Esophagus (tissue), 2 donors: ENCODE results near the gene PCSK9. TPM values are rescaled to one million over a fixed set of nuclear protein-coding genes. Genes with fewer than 3 reads are reported as not detected.

ENCODE experiments used
- H3K27ac ChIP-seq, 2 donors: one replicate each; pipeline ENCODE4 v1.5.1; 2013; ENCODE audit warnings: low read depth in 2 of 2, mild to moderate bottlenecking in 2 of 2, inconsistent platforms in 1 of 2, low read length in 1 of 2, moderate library complexity in 1 of 2
- H3K27me3 ChIP-seq, 2 donors: one replicate each; pipeline ENCODE4 v1.6.1; 2013; ENCODE audit warnings: low read length in 2 of 2, control low read depth in 1 of 2, mild to moderate bottlenecking in 1 of 2; ENCODE audit not compliant: insufficient read depth in 2 of 2, control insufficient read depth in 1 of 2
- H3K36me3 ChIP-seq, 2 donors: one replicate each; pipeline ENCODE4 v1.6.1; 2013; ENCODE audit warnings: low read length in 1 of 2; ENCODE audit not compliant: control insufficient read depth in 2 of 2, insufficient read depth in 2 of 2
- H3K4me1 ChIP-seq, 2 donors: one replicate each; pipeline ENCODE4 v1.6.1; 2013; ENCODE audit warnings: low read length in 1 of 2; ENCODE audit not compliant: control insufficient read depth in 2 of 2, insufficient read depth in 2 of 2
- H3K4me3 ChIP-seq, 2 donors: one replicate each; pipeline ENCODE4 v1.5.1; 2013; ENCODE audit warnings: low read length in 2 of 2, mild to moderate bottlenecking in 2 of 2, low read depth in 1 of 2, moderate library complexity in 1 of 2
- H3K9me3 ChIP-seq, 2 donors: one replicate each; pipeline ENCODE4 v1.6.1; 2013; ENCODE audit warnings: mild to moderate bottlenecking in 2 of 2, low read depth in 1 of 2, low read length in 1 of 2, moderate library complexity in 1 of 2; ENCODE audit not compliant: control insufficient read depth in 2 of 2, insufficient read depth in 1 of 2
- WGBS, 2 donors: extraction: QIAGEN DNeasy Blood & Tissue Kit; methylation state at CpG; one replicate each; pipeline ENCODE4 v1.1.7; 2013; 5-methylcytosine and 5-hydroxymethylcytosine counted together
- polyA plus RNA-seq, 2 donors: library from polyadenylated mRNA; stranded (reverse); fragments of 200-250 nt; gene quantifications; one replicate each; pipeline ENCODE4 v1.2.3, GENCODE V29; 2013
- donor health status: healthy with polysubstance abuse.
- donor health status: Bipolar disorder and iron deficiency.

The PCSK9 gene
- polyA plus RNA-seq, 2 donors = 5.1 to 5.3 TPM

GRCh38 chr1:54996869-54997710, 42.3 kb upstream of the PCSK9 start:
- Histone ChIP-seq H3K4me1 (peaks cover 0 to 6% of the 10 kb centered on the region in 2 donors), H3K4me3 (peak overlapping the region in 1 of 2 donors; percentile 0), H3K27me3 (peaks cover 0 to 3% of the 10 kb centered on the region in 2 donors), H3K36me3 (no peaks in the 10 kb centered on the region), H3K27ac (no peak overlapping the region), H3K9me3 (no peaks in the 10 kb centered on the region)
- WGBS, 2 donors = 22% methylated on average over 38 to 46 of the region's 46 CpGs

GRCh38 chr1:54997711-54997986, 41.7 kb upstream of the PCSK9 start:
- Histone ChIP-seq H3K4me1 (peaks cover 0 to 6% of the 10 kb centered on the region in 2 donors), H3K27me3 (peaks cover 0 to 3% of the 10 kb centered on the region in 2 donors), H3K9me3 (no peaks in the 10 kb centered on the region), H3K4me3 (no peak overlapping the region), H3K27ac (no peak overlapping the region), H3K36me3 (no peaks in the 10 kb centered on the region)
- WGBS, 2 donors = 70 to 79% methylated on average over 6 of the region's 6 CpGs

- H3K4me1 ChIP-seq = peaks cover 0 to 6% of the 10 kb centered on the region in 2 donors
- H3K27ac ChIP-seq = no peak overlapping the region
- H3K9me3 ChIP-seq = no peaks in the 10 kb centered on the region
- H3K27me3 ChIP-seq = peaks cover 0 to 3% of the 10 kb centered on the region in 2 donors
- 88 to 90% methylated on average over 6 of the region's 6 CpGs for WGBS, 2 donors
- H3K36me3 ChIP-seq = no peaks in the 10 kb centered on the region
- H3K4me3 ChIP-seq = no peak overlapping the region
Measured at GRCh38 chr1:54998100-54998499, 41.2 kb upstream of the PCSK9 start.

GRCh38 chr1:54998677-54999076, 40.7 kb upstream of the PCSK9 start, which contains the start of gene BSND:
Gene BSND (plus strand): TSS chr1:54998933. CDS start chr1:54999187, 254 bp downstream.
- H3K9me3 ChIP-seq = no peaks in the 10 kb centered on the region
- 64 to 68% methylated on average over 7 of the region's 7 CpGs for WGBS, 2 donors
- no peak within 1 kb of the TSS for H3K27ac ChIP-seq
- peaks cover 0 to 6% of the 10 kb centered on the region in 2 donors for H3K4me1 ChIP-seq
- no peak within 1 kb of the TSS for H3K4me3 ChIP-seq
- H3K36me3 ChIP-seq = no peaks in the 10 kb centered on the region
- peaks cover 0 to 3% of the 10 kb centered on the region in 2 donors for H3K27me3 ChIP-seq

DNA sequence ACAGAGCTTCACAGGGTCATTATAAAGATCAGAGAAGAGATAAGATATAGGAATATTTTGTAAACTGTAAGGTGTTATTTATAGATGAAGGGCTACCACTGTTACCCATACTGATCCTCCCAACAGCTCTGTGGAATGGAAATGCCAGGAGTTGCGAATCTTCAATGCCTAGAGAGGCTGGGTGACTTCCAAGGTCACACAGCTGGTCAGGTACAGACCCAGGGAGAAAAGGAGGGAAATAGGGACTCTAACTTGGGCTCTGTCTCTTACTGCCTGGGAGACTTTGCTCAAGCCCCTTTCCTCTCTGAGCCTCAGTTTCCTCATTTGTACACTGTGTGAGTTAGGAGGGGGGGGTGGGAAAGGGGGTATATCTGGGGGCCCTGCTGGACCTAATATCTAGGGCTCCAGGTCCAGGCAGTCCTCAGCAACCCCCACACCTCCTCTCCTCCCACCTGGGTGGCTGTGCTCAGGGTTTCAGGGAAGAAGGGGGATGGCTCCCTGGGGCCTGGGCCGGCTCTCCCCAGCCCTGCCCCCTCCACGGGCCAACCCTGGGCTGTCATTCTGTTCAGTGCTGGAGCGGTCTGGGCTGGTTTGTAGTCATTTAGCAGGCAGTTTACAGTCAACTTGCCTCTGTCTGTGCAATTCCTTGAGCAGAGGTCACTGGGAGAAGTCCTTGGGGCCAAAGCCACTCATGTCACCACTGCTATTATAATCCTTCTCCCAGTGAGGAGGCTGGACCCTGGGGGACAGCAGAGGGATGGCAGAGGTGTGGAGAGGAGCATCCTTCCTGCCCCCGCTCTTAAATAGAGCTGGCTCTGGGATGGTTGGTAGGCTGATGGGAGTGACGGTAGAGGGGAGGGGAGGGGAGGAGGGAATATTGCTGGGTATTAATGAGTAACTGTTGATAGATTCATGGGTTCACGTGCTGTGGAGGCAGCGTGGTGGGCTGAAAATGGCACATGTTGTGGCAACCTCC, 39.0 kb upstream of the PCSK9 start:
- no peaks in the 10 kb centered on the region for H3K9me3 ChIP-seq
- no peak overlapping the region for H3K27ac ChIP-seq
- H3K4me1 ChIP-seq = peaks cover 0 to 6% of the 10 kb centered on the region in 2 donors
- 65 to 71% methylated on average over 8 of the region's 8 CpGs for WGBS, 2 donors
- H3K27me3 ChIP-seq = peaks cover 0 to 3% of the 10 kb centered on the region in 2 donors
- no peaks in the 10 kb centered on the region for H3K36me3 ChIP-seq
- no peak overlapping the region for H3K4me3 ChIP-seq

DNA sequence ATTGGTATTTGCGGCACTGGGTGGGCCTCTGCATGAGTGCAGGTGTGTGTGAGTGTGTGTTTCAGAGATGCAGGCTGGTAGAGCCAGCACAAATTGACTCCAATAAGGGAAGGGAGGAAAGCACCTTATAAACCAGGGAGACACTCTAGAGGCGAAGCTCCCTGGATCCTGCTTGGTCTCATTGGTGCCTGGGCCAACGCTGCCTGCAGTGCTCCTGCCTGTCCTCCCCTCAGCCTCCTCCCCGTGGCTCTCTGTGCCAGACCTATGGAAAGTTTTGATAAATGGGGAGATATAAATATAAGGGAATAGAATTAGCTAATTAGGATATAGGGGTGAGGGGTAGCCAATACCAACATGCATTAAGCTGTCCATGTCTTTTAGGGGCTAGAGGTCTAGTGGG, 38.0 kb upstream of the PCSK9 start:
- Histone ChIP-seq H3K27ac (no peak overlapping the region), H3K36me3 (no peaks in the 10 kb centered on the region), H3K27me3 (peaks cover 0 to 3% of the 10 kb centered on the region in 2 donors), H3K9me3 (no peaks in the 10 kb centered on the region), H3K4me3 (no peak overlapping the region), H3K4me1 (peaks cover 0 to 4% of the 10 kb centered on the region in 2 donors)
- WGBS, 2 donors = 79 to 89% methylated on average over 4 of the region's 4 CpGs

DNA sequence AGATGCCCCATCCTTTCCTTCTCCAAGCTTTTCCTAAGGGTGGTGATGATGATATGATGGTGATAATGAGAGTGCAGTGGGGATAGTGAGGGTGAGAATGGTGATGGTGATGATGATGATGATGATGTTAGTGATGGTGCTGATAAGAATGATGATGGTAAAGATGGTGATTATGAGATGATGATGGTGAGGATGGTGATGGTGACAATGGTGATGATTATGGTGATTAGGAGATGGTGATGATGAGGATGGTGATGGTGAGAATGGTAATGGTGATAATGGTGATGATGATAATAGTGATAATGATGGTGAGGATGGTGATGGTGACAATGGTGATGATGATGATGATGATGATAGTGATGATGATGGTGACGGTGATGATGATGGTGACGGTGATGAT, 36.7 kb upstream of the PCSK9 start:
- WGBS, 2 donors = 51 to 57% methylated on average over 2 of the region's 2 CpGs
- Histone ChIP-seq H3K4me1 (no peaks in the 10 kb centered on the region), H3K36me3 (no peaks in the 10 kb centered on the region), H3K4me3 (no peak overlapping the region), H3K27me3 (no peaks in the 10 kb centered on the region), H3K9me3 (no peaks in the 10 kb centered on the region), H3K27ac (no peak overlapping the region)

DNA sequence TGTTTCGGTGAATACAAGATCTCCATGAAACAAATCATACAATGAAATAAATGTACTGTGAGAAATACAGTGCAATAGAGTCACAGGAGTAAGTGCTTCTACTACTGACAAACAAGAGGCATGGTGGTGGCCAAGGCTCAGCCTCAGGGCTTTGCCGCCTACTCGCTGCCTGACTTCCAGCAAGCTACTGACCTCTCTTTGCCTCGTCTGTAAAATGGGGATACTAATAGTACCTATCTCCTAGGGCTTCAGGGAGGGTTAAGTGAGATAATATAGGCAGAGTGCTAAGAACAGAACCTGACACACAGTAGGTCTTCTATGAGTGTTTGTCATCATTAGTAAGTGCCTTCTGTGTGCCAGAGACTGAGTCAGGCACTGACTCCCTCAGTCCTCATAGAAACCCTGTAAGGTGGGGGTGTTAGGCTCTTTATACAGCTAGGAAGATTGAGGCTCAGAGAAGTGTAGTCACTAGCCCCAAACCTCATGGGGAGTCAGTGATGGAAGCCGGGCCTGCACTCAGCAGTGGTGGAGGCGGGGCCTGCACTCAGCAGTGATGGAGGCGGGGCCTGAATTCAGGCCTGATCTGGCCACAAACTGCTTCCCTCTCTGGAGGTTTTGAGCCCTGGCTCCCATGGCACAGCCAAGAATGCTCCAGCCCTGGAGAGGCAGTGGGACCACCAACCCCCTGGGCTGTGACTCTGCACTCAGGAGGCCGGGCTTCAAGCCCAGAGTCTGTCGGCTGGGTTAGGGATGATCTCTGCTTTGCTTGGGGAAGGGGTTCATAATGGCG, 33.8 kb upstream of the PCSK9 start:
- H3K27me3 ChIP-seq = no peaks in the 10 kb centered on the region
- H3K9me3 ChIP-seq = peaks cover 0 to 2% of the 10 kb centered on the region in 2 donors
- H3K4me1 ChIP-seq = no peaks in the 10 kb centered on the region
- 86 to 88% methylated on average over 10 of the region's 10 CpGs for WGBS, 2 donors
- no peak overlapping the region for H3K27ac ChIP-seq
- no peak overlapping the region for H3K4me3 ChIP-seq
- no peaks in the 10 kb centered on the region for H3K36me3 ChIP-seq

DNA sequence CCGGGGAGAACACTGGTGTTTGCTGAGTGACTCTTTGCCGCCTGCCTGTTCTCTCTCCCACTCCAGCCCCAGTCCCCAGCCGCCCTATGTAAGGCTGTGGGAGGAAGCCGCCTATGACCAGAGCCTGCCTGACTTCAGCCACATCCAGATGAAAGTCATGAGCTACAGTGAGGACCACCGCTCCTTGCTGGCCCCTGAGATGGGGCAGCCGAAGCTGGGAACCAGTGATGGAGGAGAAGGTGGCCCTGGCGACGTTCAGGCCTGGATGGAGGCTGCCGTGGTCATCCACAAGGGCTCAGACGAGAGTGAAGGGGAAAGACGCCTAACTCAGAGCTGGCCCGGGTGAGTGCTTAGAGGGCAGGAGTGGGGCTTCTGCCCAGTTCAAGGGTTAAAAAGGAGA, 32.4 kb upstream of the PCSK9 start:
- Histone ChIP-seq H3K27me3 (no peaks in the 10 kb centered on the region), H3K4me1 (no peaks in the 10 kb centered on the region), H3K9me3 (peaks cover 0 to 2% of the 10 kb centered on the region in 2 donors), H3K27ac (no peak overlapping the region), H3K4me3 (no peak overlapping the region), H3K36me3 (no peaks in the 10 kb centered on the region)
- 91% methylated on average over 12 of the region's 12 CpGs for WGBS, 2 donors
